Chondrocyte (in vitro differentiated cells): Measurements from ENCODE around the gene CETN3. TPM values are rescaled to one million over a fixed set of nuclear protein-coding genes. Genes with fewer than 3 reads are reported as not detected.

Source experiments
- DNase-seq: peaks from one replicate; pipeline ENCODE4 v3.0.0; 2021; ENCODE audit warnings: mixed read lengths, low spot score
- H3K27ac Mint-ChIP-seq: one replicate; pipeline ENCODE4 v1.8.0; 2021; ENCODE audit warnings: mild to moderate bottlenecking, moderate library complexity, mixed read lengths; ENCODE audit not compliant: unreplicated experiment
- H3K27me3 Mint-ChIP-seq: 2 replicates; pipeline ENCODE4 v1.8.0; 2021; ENCODE audit warnings: low read depth, mixed read lengths
- H3K36me3 Mint-ChIP-seq: 2 replicates; pipeline ENCODE4 v1.8.0; 2021; ENCODE audit warnings: low read depth, mixed read lengths
- H3K4me1 Mint-ChIP-seq: 2 replicates; pipeline ENCODE4 v1.8.0; 2021; ENCODE audit warnings: low read depth, mild to moderate bottlenecking, mixed read lengths
- H3K4me3 Mint-ChIP-seq: one replicate; pipeline ENCODE4 v1.8.0; 2021; ENCODE audit warnings: mild to moderate bottlenecking, moderate library complexity, mixed read lengths; ENCODE audit not compliant: unreplicated experiment
- H3K9me3 Mint-ChIP-seq: 2 replicates; pipeline ENCODE4 v1.8.0; 2021; ENCODE audit warnings: low read depth, mixed read lengths
- CTCF ChIP-seq: fragments of 200-600 bp; sonication (generic); IDR thresholded peaks from 2 replicates; pipeline ENCODE4 v1.5.0; 2021; ENCODE audit warnings: antibody characterized with exemption, mild to moderate bottlenecking, moderate library complexity
- long read RNA-seq: library from polyadenylated mRNA; stranded (forward); transcript quantifications from one replicate; pipeline ENCODE4 v2.0.0, GENCODE V29; 2021
- total RNA-seq: library from RNA; stranded (reverse); gene quantifications from 3 replicates; pipeline ENCODE4 v1.2.1, GENCODE V29; 2021

CETN3 gene
- total RNA-seq = 13.6 to 20.3 TPM (median 13.9 TPM) in 3 replicates
- long read RNA-seq, transcript CETN3-201 (5 exons, 2,432 nt) = major isoform, 14 of 17 reads
- long read RNA-seq, partial matches to known transcripts = 2 of 17 reads
- long read RNA-seq, other reads (novel, unspliced or antisense) = 0 of 17 reads

DNA sequence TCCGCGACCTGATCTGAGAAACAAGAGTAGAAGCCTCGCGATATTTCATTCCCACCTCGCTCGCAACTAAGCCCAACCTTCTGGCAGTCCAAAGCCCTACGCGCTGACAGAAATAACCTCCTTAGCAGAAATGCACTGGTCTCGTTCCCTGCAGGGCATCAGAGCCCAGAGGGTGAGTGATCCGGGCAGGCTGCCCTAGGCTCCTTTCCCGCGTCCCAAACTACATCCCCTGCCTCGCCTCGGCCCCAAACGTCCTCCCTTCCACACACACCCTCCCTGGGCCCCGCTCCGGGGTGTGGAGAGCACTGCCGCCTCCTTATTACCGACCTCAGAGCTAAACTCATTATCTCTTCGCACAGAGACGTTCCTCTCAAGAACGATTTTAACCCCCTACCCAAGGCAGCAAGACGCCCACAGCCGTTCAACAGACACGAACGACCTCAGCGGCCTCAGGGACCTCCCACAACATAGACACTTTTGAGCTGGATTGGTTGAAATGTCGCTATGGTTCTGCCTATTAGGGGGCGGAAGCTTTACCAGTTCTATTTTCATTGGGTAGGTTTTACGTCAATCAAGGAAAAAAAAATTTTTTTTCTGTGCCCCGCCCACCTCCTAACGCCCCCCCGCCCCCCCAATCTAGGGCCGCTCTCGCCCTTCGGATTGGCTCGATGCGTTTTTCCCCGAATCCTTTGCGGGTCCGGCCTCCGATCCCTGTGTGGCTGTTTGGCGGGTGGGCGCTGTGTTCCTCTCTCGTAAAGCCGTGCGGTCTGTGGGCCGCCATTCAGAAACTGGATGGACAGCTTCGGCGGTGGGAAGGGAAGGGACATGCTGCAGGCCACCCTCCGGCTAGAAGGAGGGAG lies at the start of gene CETN3:
TSS of gene CETN3 (minus strand) at position 439 of the 860 bp plus-strand sequence. CDS start at position 344, 95 bp downstream.
- peak; percentile 31 for TF ChIP-seq CTCF
- H3K9me3 Mint-ChIP-seq = no peaks in the 10 kb centered on the region
- H3K4me1 Mint-ChIP-seq = peaks cover 16% of the 10 kb centered on the region
- H3K4me3 Mint-ChIP-seq = no peak within 1 kb of the TSS
- no peaks in the 10 kb centered on the region for H3K27me3 Mint-ChIP-seq
- peaks cover 2% of the 10 kb centered on the region for H3K36me3 Mint-ChIP-seq
- peak; percentile 96 for DNase-seq
- H3K27ac Mint-ChIP-seq = no peak within 1 kb of the TSS

GRCh38 chr5:90446961-90447360 lies 37.4 kb upstream of the CETN3 start:
- DNase-seq = no peak
- H3K4me1 Mint-ChIP-seq = no peaks in the 10 kb centered on the region
- H3K36me3 Mint-ChIP-seq = peaks cover 3% of the 10 kb centered on the region
- H3K27ac Mint-ChIP-seq = no peak overlapping the region
- peaks cover 4% of the 10 kb centered on the region for H3K9me3 Mint-ChIP-seq
- H3K27me3 Mint-ChIP-seq = no peaks in the 10 kb centered on the region
- no peak overlapping the region for H3K4me3 Mint-ChIP-seq
- no peak for TF ChIP-seq CTCF

DNA sequence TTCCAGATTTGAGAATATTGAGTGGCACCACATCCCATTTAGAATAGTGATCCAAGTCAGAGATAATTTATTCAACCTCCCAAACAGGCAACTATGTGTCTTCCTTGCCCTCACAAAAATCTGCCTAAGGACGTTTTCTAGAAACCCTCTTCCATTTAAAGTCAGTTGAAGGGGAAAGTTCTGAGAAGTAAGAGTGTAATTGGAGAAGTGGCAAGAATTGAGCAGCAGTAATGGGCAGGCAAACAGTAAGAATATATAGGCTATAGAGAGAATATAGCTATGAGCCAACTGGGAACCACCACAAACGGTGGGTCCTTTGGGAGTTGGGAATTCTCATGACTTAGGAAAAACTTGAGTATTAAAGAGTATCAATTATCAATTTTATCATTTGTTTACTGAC lies 31.1 kb upstream of the CETN3 start:
- peaks cover 12% of the 10 kb centered on the region for H3K4me1 Mint-ChIP-seq
- no peak overlapping the region for H3K27ac Mint-ChIP-seq
- H3K36me3 Mint-ChIP-seq = no peaks in the 10 kb centered on the region
- H3K4me3 Mint-ChIP-seq = no peak overlapping the region
- no peak for DNase-seq
- peaks cover 13% of the 10 kb centered on the region for H3K27me3 Mint-ChIP-seq
- TF ChIP-seq CTCF = no peak
- H3K9me3 Mint-ChIP-seq = no peaks in the 10 kb centered on the region

DNA sequence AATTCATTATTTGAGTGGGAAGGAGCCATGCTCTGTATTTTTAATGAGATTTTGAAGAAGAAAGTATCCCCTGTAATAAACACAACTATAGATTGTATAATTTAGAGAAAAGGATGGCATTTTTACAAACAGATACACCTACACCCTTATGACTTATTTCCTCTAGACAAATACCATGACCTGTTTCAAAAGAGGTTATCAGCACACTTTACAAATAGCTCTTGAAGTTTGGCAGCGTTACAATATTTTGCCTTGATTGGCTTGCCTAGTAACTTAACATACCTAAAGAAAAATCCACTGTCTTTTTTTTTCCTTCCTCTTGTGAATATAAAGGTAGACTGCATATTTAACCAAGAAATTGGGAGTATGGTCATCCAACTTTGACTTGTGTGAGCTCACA lies 28.5 kb upstream of the CETN3 start:
- no peak for DNase-seq
- Mint-ChIP-seq H3K4me3 (no peak overlapping the region), H3K4me1 (peaks cover 12% of the 10 kb centered on the region), H3K36me3 (no peaks in the 10 kb centered on the region), H3K27me3 (peaks cover 13% of the 10 kb centered on the region), H3K9me3 (no peaks in the 10 kb centered on the region), H3K27ac (no peak overlapping the region)
- no peak for TF ChIP-seq CTCF

- Mint-ChIP-seq H3K4me3 (no peak overlapping the region), H3K9me3 (no peaks in the 10 kb centered on the region), H3K4me1 (peaks cover 12% of the 10 kb centered on the region), H3K27me3 (peaks cover 13% of the 10 kb centered on the region), H3K27ac (no peak overlapping the region), H3K36me3 (no peaks in the 10 kb centered on the region)
- no peak for TF ChIP-seq CTCF
- no peak for DNase-seq
These were observed 28.1 kb upstream of the CETN3 start for GRCh38 chr5:90437663-90438062.
